Osteocyte (in vitro differentiated cells): ENCODE measurements around the gene TAS1R1. TPM values are rescaled to one million over a fixed set of nuclear protein-coding genes. Genes with fewer than 3 reads are reported as not detected.

Experiments
- DNase-seq: peaks from one replicate; pipeline ENCODE4 v3.0.0; 2021; ENCODE audit warnings: mixed read lengths; ENCODE audit not compliant: unreplicated experiment; ENCODE audit errors: extremely low spot score
- H3K27ac Mint-ChIP-seq: one replicate; pipeline ENCODE4 v1.8.0; 2021; ENCODE audit warnings: mild to moderate bottlenecking, mixed read lengths; ENCODE audit not compliant: unreplicated experiment
- H3K27me3 Mint-ChIP-seq: one replicate; pipeline ENCODE4 v1.8.0; 2021; ENCODE audit warnings: mixed read lengths; ENCODE audit not compliant: unreplicated experiment
- H3K36me3 Mint-ChIP-seq: one replicate; pipeline ENCODE4 v1.8.0; 2021; ENCODE audit warnings: mixed read lengths; ENCODE audit not compliant: unreplicated experiment
- H3K4me1 Mint-ChIP-seq: one replicate; pipeline ENCODE4 v1.8.0; 2021; ENCODE audit warnings: mixed read lengths; ENCODE audit not compliant: unreplicated experiment
- H3K4me3 Mint-ChIP-seq: one replicate; pipeline ENCODE4 v1.8.0; 2021; ENCODE audit warnings: mild to moderate bottlenecking, moderate library complexity, mixed read lengths; ENCODE audit not compliant: unreplicated experiment
- H3K9me3 Mint-ChIP-seq: one replicate; pipeline ENCODE4 v1.8.0; 2021; ENCODE audit warnings: mixed read lengths; ENCODE audit not compliant: unreplicated experiment
- CTCF ChIP-seq: fragments of 200-600 bp; sonication (generic); IDR thresholded peaks from 2 replicates; pipeline ENCODE4 v1.5.0; 2021; ENCODE audit warnings: antibody characterized with exemption, mild to moderate bottlenecking, moderate library complexity
- total RNA-seq: library from RNA; stranded (reverse); gene quantifications from 2 replicates; pipeline ENCODE4 v1.2.1, GENCODE V29; 2021

The TAS1R1 gene
- total RNA-seq, 1 donor from 2014 or later = not detected

DNA sequence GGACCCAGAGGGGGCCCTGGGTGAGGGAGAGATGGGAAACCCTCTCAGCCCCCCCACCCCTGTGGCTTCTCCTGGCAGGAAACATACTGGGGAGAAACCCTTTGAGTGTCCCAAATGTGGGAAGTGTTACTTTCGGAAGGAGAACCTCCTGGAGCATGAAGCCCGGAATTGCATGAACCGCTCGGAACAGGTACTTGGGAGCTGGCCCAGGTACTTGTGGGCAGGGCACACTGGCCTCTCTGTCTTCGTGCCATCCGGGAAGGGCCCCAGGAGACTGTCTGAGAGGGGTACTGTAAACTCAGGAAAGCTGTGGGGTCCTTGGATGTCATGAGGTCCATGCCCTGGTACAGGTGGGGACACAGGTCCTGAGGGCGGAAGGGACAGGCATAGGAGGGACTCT, 30.7 kb downstream of the TAS1R1 start:
- no peak for DNase-seq
- Mint-ChIP-seq H3K9me3 (no peaks in the 10 kb centered on the region), H3K27ac (no peak overlapping the region), H3K27me3 (no peaks in the 10 kb centered on the region), H3K4me3 (no peak overlapping the region), H3K36me3 (peaks cover 13% of the 10 kb centered on the region), H3K4me1 (peaks cover 14% of the 10 kb centered on the region)
- TF ChIP-seq CTCF = no peak

DNA sequence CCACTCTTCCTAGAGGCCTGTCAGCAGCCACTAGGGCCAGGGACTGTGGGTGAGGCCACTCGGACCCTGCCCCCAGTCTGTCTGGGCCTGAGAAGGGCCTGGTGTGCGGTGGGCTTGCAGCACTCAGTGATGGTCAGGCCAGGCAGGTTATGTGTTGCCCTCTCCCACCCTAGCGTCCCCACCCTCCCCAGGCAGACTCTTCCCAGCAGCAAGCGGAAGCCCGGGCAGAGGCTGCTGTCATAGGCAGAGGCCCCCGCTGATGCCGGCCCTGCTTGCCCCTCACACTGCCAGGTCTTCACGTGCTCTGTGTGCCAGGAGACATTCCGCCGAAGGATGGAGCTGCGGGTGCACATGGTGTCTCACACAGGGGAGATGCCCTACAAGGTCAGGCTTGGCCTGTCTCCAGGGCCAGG, 31.3 kb downstream of the TAS1R1 start:
- DNase-seq = no peak
- no peak overlapping the region for H3K4me3 Mint-ChIP-seq
- peaks cover 13% of the 10 kb centered on the region for H3K36me3 Mint-ChIP-seq
- H3K9me3 Mint-ChIP-seq = no peaks in the 10 kb centered on the region
- no peaks in the 10 kb centered on the region for H3K27me3 Mint-ChIP-seq
- TF ChIP-seq CTCF = no peak
- H3K27ac Mint-ChIP-seq = no peak overlapping the region
- peaks cover 9% of the 10 kb centered on the region for H3K4me1 Mint-ChIP-seq

DNA sequence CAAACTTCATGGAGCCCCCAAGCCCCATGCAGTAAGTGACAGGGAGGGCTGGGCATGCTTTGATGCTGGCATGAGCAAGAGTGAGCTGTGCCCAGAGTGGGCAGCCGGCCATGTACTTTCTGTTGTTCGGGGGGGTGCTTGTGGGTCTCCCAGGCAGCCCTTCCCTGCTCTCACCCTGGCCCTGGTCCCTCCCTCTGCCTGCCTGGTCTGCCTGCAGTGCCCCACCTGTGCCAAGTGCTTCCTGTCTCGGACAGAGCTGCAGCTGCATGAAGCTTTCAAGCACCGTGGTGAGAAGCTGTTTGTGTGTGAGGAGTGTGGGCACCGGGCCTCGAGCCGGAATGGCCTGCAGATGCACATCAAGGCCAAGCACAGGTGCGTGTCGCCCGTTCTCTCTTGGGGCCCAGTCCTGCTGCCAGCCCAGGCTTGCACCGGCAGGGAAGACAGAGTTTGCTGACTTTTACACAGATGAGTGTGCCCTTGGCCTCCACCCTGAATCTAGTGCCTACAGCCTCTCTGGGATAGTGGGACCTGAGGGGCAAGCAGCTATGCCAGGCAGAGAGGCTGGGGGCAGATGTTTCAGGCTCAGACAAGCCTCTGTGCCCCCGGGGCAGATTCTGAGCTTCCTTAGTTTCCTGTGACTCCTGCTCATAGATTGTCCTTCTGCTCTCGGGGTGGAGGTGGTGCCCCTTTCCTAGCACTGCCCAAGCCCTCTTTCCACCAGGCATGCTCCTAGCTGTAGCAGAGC, 32.3 kb downstream of the TAS1R1 start:
- Mint-ChIP-seq H3K9me3 (no peaks in the 10 kb centered on the region), H3K4me3 (no peak overlapping the region), H3K27ac (no peak overlapping the region), H3K27me3 (no peaks in the 10 kb centered on the region), H3K4me1 (peaks cover 3% of the 10 kb centered on the region), H3K36me3 (peaks cover 12% of the 10 kb centered on the region)
- no peak for DNase-seq
- no peak for TF ChIP-seq CTCF

DNA sequence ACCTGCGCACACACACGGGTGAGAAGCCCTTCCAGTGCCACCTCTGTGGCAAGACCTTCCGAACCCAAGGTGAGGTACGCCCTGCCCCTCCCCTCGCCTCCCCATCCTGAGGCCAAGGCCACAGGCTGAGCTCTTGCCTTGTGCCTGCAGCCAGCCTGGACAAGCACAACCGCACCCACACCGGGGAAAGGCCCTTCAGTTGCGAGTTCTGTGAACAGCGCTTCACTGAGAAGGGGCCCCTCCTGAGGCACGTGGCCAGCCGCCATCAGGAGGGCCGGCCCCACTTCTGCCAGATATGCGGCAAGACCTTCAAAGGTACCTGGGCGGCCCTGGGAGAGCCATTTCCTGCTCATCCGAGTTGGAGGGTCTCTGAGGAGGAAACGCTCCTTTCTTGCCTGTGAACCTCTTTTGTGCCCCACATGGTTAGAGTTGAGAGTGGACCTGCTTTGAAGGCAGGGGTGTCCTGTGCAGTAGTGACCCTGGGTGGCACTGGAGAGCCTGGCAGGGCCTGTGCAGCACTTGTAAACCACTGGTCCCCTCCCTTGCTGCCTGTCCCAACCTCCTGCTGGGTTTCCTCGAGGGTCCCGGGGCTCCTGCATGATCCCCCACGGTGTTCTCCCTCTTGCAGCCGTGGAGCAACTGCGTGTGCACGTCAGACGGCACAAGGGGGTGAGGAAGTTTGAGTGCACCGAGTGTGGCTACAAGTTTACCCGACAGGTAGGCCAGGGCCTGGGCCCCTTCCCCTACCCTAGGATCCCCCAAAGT, 33.2 kb downstream of the TAS1R1 start:
- DNase-seq = no peak
- Mint-ChIP-seq H3K27ac (no peak overlapping the region), H3K9me3 (no peaks in the 10 kb centered on the region), H3K36me3 (peaks cover 11% of the 10 kb centered on the region), H3K4me3 (no peak overlapping the region), H3K27me3 (no peaks in the 10 kb centered on the region), H3K4me1 (peaks cover 3% of the 10 kb centered on the region)
- TF ChIP-seq CTCF = no peak

- Mint-ChIP-seq H3K4me3 (no peak overlapping the region), H3K4me1 (peaks cover 3% of the 10 kb centered on the region), H3K9me3 (no peaks in the 10 kb centered on the region), H3K36me3 (peaks cover 14% of the 10 kb centered on the region), H3K27ac (no peak overlapping the region), H3K27me3 (no peaks in the 10 kb centered on the region)
- TF ChIP-seq CTCF = no peak
- DNase-seq = no peak
Observed at GRCh38 chr1:6588893-6589520, 33.9 kb downstream of the TAS1R1 start.
